CD4-positive, alpha-beta T cell (primary cell): ENCODE measurements around the gene RBFOX1. TPM values are rescaled to one million over a fixed set of nuclear protein-coding genes. Genes with fewer than 3 reads are reported as not detected.

Experiments used
- ATAC-seq: fragments of 200-7000 bp; cut with Tn5 transposase; one replicate; pipeline ENCODE4 v1.10.0; 2022; ENCODE audit warnings: mild to moderate bottlenecking; ENCODE audit not compliant: poor library complexity
- CTCF ChIA-PET: fragments of 350-600 bp; sonication (Branson Sonifier 250); formaldehyde crosslinking; loops from one replicate; lab custom pipeline; 2021; ENCODE audit warnings: antibody characterized with exemption, inconsistent platforms; lab: Charles Lee
- POLR2A ChIA-PET: fragments of 350-600 bp; sonication (Branson Sonifier 250); formaldehyde crosslinking; loops from one replicate; lab custom pipeline; 2021; ENCODE audit warnings: antibody characterized with exemption, inconsistent platforms; lab: Charles Lee
- DNase-seq, 14 experiments: peaks; one replicate each; pipeline ENCODE4 v3.0.0-alpha.2; 2013 to 2020; ENCODE audit warnings: mixed read lengths in 2 of 14
- H3K27ac ChIP-seq, 2 donors: one replicate each; pipeline versions ENCODE4 v1.5.1 to v1.7.0; 2013; ENCODE audit warnings: low read length in 2 of 2, low read depth in 1 of 2, mild to moderate bottlenecking in 1 of 2
- H3K27me3 ChIP-seq, 2 experiments: 1 replicate in 1 of 2; 2 replicates in 1 of 2; pipeline versions ENCODE4 v1.6.1 to v1.7.0; 2013; ENCODE audit warnings: low read length in 2 of 2, control low read depth in 1 of 2, mild to moderate bottlenecking in 1 of 2, moderate library complexity in 1 of 2; ENCODE audit not compliant: insufficient read depth in 2 of 2, control insufficient read depth in 1 of 2
- H3K36me3 ChIP-seq: one replicate; pipeline ENCODE4 v1.6.1; 2013; ENCODE audit warnings: low read length, control low read depth; ENCODE audit not compliant: insufficient read depth
- H3K4me1 ChIP-seq: one replicate; pipeline ENCODE4 v1.6.1; 2013; ENCODE audit warnings: low read length, control low read depth; ENCODE audit not compliant: insufficient read depth
- H3K4me3 ChIP-seq: one replicate; pipeline ENCODE4 v1.5.1; 2013; ENCODE audit warnings: mild to moderate bottlenecking, low read length, moderate library complexity
- H3K9me3 ChIP-seq, 2 experiments: 1 replicate in 1 of 2; 2 replicates in 1 of 2; pipeline versions ENCODE4 v1.6.1 to v1.7.0; 2013; ENCODE audit warnings: low read length in 2 of 2, mild to moderate bottlenecking in 2 of 2, control low read depth in 1 of 2, moderate library complexity in 1 of 2; ENCODE audit not compliant: control insufficient read depth in 1 of 2, insufficient read depth in 1 of 2
- H3K27ac Mint-ChIP-seq: one replicate; pipeline ENCODE4 v1.8.0; 2020; ENCODE audit warnings: mixed read lengths
- H3K27me3 Mint-ChIP-seq: one replicate; pipeline ENCODE4 v1.8.0; 2021; ENCODE audit warnings: mixed read lengths
- H3K36me3 Mint-ChIP-seq: one replicate; pipeline ENCODE4 v1.8.0; 2021; ENCODE audit warnings: low read depth, mixed read lengths
- H3K4me1 Mint-ChIP-seq: one replicate; pipeline ENCODE4 v1.8.0; 2021; ENCODE audit warnings: low read depth, mixed read lengths
- H3K4me3 Mint-ChIP-seq: one replicate; pipeline ENCODE4 v1.8.0; 2020; ENCODE audit warnings: mild to moderate bottlenecking, mixed read lengths
- H3K9me3 Mint-ChIP-seq: one replicate; pipeline ENCODE4 v1.8.0; 2020; ENCODE audit warnings: mixed read lengths
- CTCF ChIP-seq: fragments of 200-600 bp; IDR thresholded peaks from one replicate; pipeline ENCODE4 v1.8.0; 2022; ENCODE audit warnings: antibody characterized with exemption, mild to moderate bottlenecking
- intact Hi-C, 2 experiments: fragments of 100-400 bp; cut with DNase I in 1 of 2; cut with micrococcal nuclease in 1 of 2; formaldehyde crosslinking; loops; one replicate each; pipeline versions ENCODE4 v1.15.1 to v1.9.0; 2023 to 2025; cut with DNase I, micrococcal nuclease
- total RNA-seq, 174 experiments: library from RNA in 2 of 174; stranded (reverse) in 2 of 174; gene quantifications; one replicate each; pipeline ENCODE4 v1.2.3 and lab custom pipeline; 2021 to 2026

Gene RBFOX1
- total RNA-seq, 2 experiments from 2014 or later, result not detected

- Histone ChIP-seq H3K9me3 (peaks cover 0 to 6% of the 10 kb centered on the region in 2 experiments), H3K36me3 (no peaks in the 10 kb centered on the region), H3K4me1 (no peaks in the 10 kb centered on the region), H3K27me3 (no peaks in the 10 kb centered on the region), H3K27ac (no peak overlapping the region), H3K4me3 (no peak overlapping the region)
- Mint-ChIP-seq H3K4me3 (no peak overlapping the region), H3K9me3 (peaks cover 6% of the 10 kb centered on the region), H3K4me1 (no peaks in the 10 kb centered on the region), H3K27ac (no peak overlapping the region), H3K27me3 (no peaks in the 10 kb centered on the region), H3K36me3 (no peaks in the 10 kb centered on the region)
- TF ChIP-seq CTCF, result no peak
- intact Hi-C loops, result no loop called here
- POLR2A ChIA-PET, result no interaction called here
- DNase-seq (no peak), ATAC-seq (no peak)
- CTCF ChIA-PET, result no interaction called here
Measured at GRCh38 chr16:7331997-7332396, 648 bp upstream of the RBFOX1 start.

GRCh38 chr16:7333180-7333725 is 608 bp downstream of the RBFOX1 start:
- DNase-seq, result no peak
- ChIA-PET POLR2A (no interaction called here), CTCF (interaction anchor here (0.6 kb wide), 1 partner anchor 147 kb away, joined by 3 read pairs; no protein-coding TSS in a partner anchor)
- H3K9me3 Mint-ChIP-seq, result peaks cover 3% of the 10 kb centered on the region
- H3K9me3 ChIP-seq, result no peaks in the 10 kb centered on the region
- no peaks in the 10 kb centered on the region for H3K27me3 Mint-ChIP-seq
- H3K27ac ChIP-seq, result no peak overlapping the region
- H3K4me3 Mint-ChIP-seq, result no peak overlapping the region
- ATAC-seq, result no peak
- no peak overlapping the region for H3K27ac Mint-ChIP-seq
- intact Hi-C loops, result no loop called here
- no peaks in the 10 kb centered on the region for H3K4me1 Mint-ChIP-seq
- no peaks in the 10 kb centered on the region for H3K4me1 ChIP-seq
- no peaks in the 10 kb centered on the region for H3K36me3 ChIP-seq
- no peaks in the 10 kb centered on the region for H3K36me3 Mint-ChIP-seq
- H3K27me3 ChIP-seq, result no peaks in the 10 kb centered on the region
- no peak for TF ChIP-seq CTCF
- H3K4me3 ChIP-seq, result no peak overlapping the region

- H3K27ac Mint-ChIP-seq, result no peak overlapping the region
- ATAC-seq, result no peak
- no peaks in the 10 kb centered on the region for H3K9me3 ChIP-seq
- POLR2A ChIA-PET, result no interaction called here
- H3K4me3 ChIP-seq, result no peak overlapping the region
- no peaks in the 10 kb centered on the region for H3K4me1 ChIP-seq
- intact Hi-C loops, result no loop called here
- H3K27me3 ChIP-seq, result no peaks in the 10 kb centered on the region
- DNase-seq, result no peak
- H3K27ac ChIP-seq, result no peak overlapping the region
- no peak overlapping the region for H3K4me3 Mint-ChIP-seq
- TF ChIP-seq CTCF, result no peak
- H3K4me1 Mint-ChIP-seq, result no peaks in the 10 kb centered on the region
- H3K36me3 ChIP-seq, result no peaks in the 10 kb centered on the region
- CTCF ChIA-PET, result no interaction called here
- H3K9me3 Mint-ChIP-seq, result peaks cover 8% of the 10 kb centered on the region
- no peaks in the 10 kb centered on the region for H3K36me3 Mint-ChIP-seq
- no peaks in the 10 kb centered on the region for H3K27me3 Mint-ChIP-seq
Measured at GRCh38 chr16:7334801-7335560, 2.3 kb downstream of the RBFOX1 start.
